ENCODE measurements around the gene GMPPB.

DNA sequence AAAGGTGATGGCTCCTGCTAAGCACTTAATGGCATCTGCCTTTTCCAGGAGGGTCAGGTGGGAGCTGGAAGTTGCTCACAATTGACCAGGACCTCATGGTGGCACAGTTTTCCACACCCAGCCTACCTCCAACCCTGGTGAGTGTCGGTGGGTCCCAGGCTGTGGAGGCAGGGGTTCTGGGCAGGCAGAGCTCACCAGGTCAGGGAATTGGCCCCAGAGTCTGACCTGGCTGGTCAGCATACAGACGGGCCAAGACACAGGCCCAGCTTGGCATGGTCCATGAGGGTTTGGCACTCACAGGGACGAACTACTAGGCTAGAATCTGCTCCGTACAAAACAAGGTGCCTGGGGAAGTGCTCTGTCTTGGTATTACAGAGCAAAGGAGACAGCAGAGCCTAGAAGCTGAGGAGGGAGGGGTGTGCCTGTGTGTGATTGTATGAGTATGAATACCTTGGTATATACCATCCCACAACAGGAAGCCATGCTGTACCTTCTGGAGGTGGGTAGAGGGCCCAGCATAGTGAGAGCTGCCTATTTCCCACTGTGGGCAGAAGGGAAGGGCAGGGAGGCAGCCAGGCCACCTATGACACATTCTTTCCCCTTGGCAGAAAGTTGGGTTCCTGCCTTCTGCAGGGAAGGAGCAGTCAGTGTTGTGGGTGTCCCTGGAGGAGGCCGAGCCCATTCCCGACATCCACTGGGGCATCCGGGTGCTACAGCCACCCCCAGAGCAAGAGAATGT is 43.1 kb downstream of the GMPPB start:
- no peak for TF ChIP-seq ZNF274 (IDR thresholded peaks at IDR 0.05; ENCODE audit: low read depth, low read length)
- no peak for TF ChIP-seq SUZ12 (IDR thresholded peaks at IDR 0.05; ENCODE audit: extremely low read depth, insufficient read depth, insufficient read length)
- TF ChIP-seq YY1 (IDR thresholded peaks at IDR 0.05; ENCODE audit: insufficient read depth, insufficient read length), result no peak
